Stimulated activated naive B cell treated with anti-CD40 and anti-IgM and Interleukin-4, amounts not matched to agents 10 μg/mL and 1 μg/mL and 100 μg/mL, for 72 hours (primary cell): ENCODE results near the gene CISH.
A peak's percentile ranks its signal among the peaks of the same experiment; 100 is the strongest.

ENCODE experiments used
- ATAC-seq, 2 donors: fragments of 150-1000 bp; cut with Tn5 transposase; replicated peaks; 2 replicates each; pipeline ENCODE4 v1.10.0; 2021; ENCODE audit warnings: moderate library complexity in 1 of 2
- DNase-seq: peaks from one replicate; pipeline ENCODE4 v3.0.0; 2021
- H3K27ac Mint-ChIP-seq: one replicate; pipeline ENCODE4 v1.8.0; 2022; ENCODE audit warnings: mild to moderate bottlenecking, mixed read lengths
- H3K27me3 Mint-ChIP-seq, 2 donors: one replicate each; pipeline ENCODE4 v1.8.0; 2022; ENCODE audit warnings: mixed read lengths in 2 of 2
- H3K36me3 Mint-ChIP-seq, 2 donors: one replicate each; pipeline ENCODE4 v1.8.0; 2022; ENCODE audit warnings: mixed read lengths in 2 of 2, mild to moderate bottlenecking in 1 of 2
- H3K4me1 Mint-ChIP-seq, 2 donors: one replicate each; pipeline ENCODE4 v1.8.0; 2022; ENCODE audit warnings: mixed read lengths in 2 of 2, mild to moderate bottlenecking in 1 of 2
- H3K4me3 Mint-ChIP-seq, 2 donors: one replicate each; pipeline ENCODE4 v1.8.0; 2022; ENCODE audit warnings: mild to moderate bottlenecking in 2 of 2, mixed read lengths in 2 of 2, moderate library complexity in 1 of 2
- H3K9me3 Mint-ChIP-seq, 2 donors: one replicate each; pipeline ENCODE4 v1.8.0; 2022; ENCODE audit warnings: mixed read lengths in 2 of 2, mild to moderate bottlenecking in 1 of 2

The CISH gene

DNA sequence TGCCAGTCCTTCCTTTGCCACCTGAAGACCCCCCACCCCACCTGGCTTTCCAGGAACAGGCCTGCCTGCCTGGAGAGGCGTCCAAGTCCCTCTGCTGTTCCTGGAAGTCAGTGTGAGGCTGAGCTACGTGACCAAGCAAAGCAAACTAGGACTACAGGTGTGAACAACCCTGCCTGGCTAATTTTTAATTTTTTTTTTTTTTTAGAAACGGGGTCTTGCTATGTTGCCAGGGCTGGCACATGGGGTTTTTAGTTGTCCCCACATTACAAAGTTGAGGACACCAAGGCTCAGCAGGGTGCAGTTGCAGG lies 24.9 kb downstream of the CISH start:
- no peak for DNase-seq
- no peak overlapping the region for H3K4me3 Mint-ChIP-seq
- ATAC-seq = no peak
- H3K27ac Mint-ChIP-seq = peak overlapping the region; percentile 91
- H3K4me1 Mint-ChIP-seq = peaks cover 53 to 80% of the 10 kb centered on the region in 2 donors
- no peaks in the 10 kb centered on the region for H3K27me3 Mint-ChIP-seq
- H3K9me3 Mint-ChIP-seq = no peaks in the 10 kb centered on the region
- peaks cover 24 to 38% of the 10 kb centered on the region in 2 donors for H3K36me3 Mint-ChIP-seq

DNA sequence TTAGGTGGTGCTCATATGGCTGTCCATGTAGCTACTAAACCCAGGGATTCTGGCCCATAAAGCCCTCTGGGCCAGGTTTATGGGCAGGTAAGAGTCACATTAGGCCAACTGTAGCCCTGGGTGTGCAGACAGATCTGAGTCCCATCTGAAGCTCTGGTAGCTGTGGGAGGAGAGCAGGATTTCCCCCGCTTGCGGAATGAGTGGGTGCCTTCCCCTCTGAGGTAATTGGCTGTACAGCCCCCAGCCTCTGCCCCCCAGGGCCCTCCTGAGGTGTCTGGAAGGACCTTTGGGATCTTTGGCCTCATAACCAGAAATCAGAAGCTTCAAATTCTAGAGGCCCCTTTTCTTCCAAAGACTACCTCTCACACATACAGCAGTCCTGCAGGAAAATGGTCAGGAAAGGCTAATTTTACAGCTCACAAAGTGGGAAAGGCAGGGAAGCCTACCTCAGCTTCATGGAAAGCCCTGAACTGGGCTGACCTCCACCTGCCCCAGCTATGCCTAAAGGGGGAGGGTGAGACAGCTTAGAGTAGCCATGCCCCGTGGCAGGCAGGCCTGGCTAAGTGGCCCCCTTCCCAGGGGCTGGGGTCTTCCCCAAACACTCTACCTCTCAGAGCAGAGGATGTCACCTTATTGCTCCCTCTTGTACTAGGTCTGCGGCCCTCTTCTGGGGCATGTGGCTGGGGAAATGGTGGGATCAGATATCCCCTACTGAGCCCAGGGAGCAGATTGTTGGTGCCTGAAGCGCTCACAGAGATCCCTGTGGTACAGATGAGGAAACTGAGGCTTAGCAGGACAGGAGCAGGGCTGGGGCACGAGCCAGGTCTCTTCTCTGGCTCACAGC lies 25.4 kb downstream of the CISH start:
- Mint-ChIP-seq H3K4me1 (peaks cover 48 to 75% of the 10 kb centered on the region in 2 donors), H3K27me3 (no peaks in the 10 kb centered on the region), H3K36me3 (peaks cover 24 to 39% of the 10 kb centered on the region in 2 donors), H3K4me3 (peak overlapping the region in 1 of 2 donors; percentile 3), H3K9me3 (no peaks in the 10 kb centered on the region), H3K27ac (peak overlapping the region; percentile 91)
- ATAC-seq = peak; percentile 32 to 45
- peak; percentile 70 for DNase-seq

DNA sequence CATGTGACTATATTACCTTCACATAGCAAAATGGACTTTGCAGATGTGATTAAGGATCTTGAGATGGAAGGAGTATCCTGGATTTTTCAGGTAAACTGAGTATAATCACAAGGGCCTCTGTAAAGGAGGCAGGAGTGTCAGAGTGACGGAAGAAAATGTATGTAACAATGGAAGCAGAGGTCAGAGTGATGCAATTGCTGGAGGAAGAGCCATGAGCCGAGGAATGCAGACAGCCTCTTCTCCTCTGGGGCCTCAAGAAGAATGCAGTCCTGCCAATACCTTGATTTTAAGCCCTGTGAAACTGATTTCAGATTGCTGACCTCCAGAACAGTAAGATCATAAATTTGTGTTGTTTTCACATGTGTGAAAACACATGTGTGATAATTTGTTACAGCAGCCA lies 27.2 kb downstream of the CISH start:
- Mint-ChIP-seq H3K36me3 (peaks cover 38 to 54% of the 10 kb centered on the region in 2 donors), H3K4me1 (peaks cover 40 to 57% of the 10 kb centered on the region in 2 donors), H3K9me3 (no peaks in the 10 kb centered on the region), H3K27me3 (no peaks in the 10 kb centered on the region), H3K4me3 (no peak overlapping the region), H3K27ac (peak overlapping the region; percentile 80)
- ATAC-seq (no peak), DNase-seq (no peak)

DNA sequence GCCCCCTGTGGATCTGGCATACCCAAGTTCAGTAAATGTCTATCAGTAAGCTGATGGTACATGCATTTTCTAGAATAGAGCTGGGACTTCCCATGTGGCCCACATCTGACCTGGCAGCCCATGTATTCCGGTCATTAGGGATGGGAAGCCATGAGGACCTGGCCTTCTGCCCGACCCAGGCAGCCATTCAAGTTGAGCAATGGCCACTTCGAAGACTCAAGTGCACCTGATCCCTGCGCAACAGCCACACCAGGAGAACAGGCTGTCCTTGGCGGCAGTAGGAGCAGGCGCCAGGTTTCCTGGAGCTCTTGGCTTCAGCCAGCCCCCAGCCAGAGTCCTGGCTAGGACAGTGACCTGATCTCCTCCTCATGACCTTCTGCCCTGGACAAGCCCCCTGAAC lies 27.7 kb downstream of the CISH start:
- Mint-ChIP-seq H3K27ac (peak overlapping the region; percentile 39), H3K9me3 (no peaks in the 10 kb centered on the region), H3K4me1 (peaks cover 37 to 56% of the 10 kb centered on the region in 2 donors), H3K27me3 (no peaks in the 10 kb centered on the region), H3K4me3 (no peak overlapping the region), H3K36me3 (peaks cover 38 to 57% of the 10 kb centered on the region in 2 donors)
- no peak for ATAC-seq
- no peak for DNase-seq

DNA sequence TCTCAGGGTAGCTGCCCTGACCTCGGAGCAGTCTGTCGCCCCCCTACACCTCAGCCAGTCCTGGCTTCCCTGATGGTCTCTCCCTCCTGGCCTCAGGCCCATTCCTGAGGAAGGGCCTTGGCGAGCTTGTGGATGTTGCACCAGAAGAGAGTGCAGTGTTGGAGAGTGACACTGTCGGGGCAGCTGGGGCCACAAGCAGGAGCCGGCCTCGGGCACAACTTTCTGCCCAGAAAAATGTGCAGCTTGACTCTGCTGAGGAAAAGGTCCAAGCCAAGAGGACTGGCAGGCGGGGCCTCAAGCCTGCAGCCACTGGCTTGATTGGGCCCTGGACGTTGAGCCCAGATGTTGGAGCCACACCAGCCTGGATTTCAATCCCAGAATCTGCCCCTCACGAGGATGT lies 29.5 kb downstream of the CISH start:
- H3K9me3 Mint-ChIP-seq = no peaks in the 10 kb centered on the region
- H3K4me1 Mint-ChIP-seq = peaks cover 19 to 38% of the 10 kb centered on the region in 2 donors
- no peak for ATAC-seq
- peaks cover 37 to 66% of the 10 kb centered on the region in 2 donors for H3K36me3 Mint-ChIP-seq
- H3K4me3 Mint-ChIP-seq = no peak overlapping the region
- peak overlapping the region; percentile 65 for H3K27ac Mint-ChIP-seq
- H3K27me3 Mint-ChIP-seq = no peaks in the 10 kb centered on the region
- DNase-seq = no peak

- Mint-ChIP-seq H3K9me3 (no peaks in the 10 kb centered on the region), H3K4me1 (peaks cover 17 to 32% of the 10 kb centered on the region in 2 donors), H3K4me3 (no peak overlapping the region), H3K27me3 (no peaks in the 10 kb centered on the region), H3K36me3 (peaks cover 38 to 66% of the 10 kb centered on the region in 2 donors), H3K27ac (peak overlapping the region; percentile 62)
- DNase-seq = no peak
- no peak for ATAC-seq
Observed at GRCh38 chr3:50581459-50581842, 30.1 kb downstream of the CISH start.

- ATAC-seq (no peak), DNase-seq (no peak)
- peaks cover 43 to 71% of the 10 kb centered on the region in 2 donors for H3K36me3 Mint-ChIP-seq
- peak overlapping the region; percentile 62 for H3K27ac Mint-ChIP-seq
- H3K9me3 Mint-ChIP-seq = no peaks in the 10 kb centered on the region
- peaks cover 15 to 29% of the 10 kb centered on the region in 2 donors for H3K4me1 Mint-ChIP-seq
- H3K27me3 Mint-ChIP-seq = no peaks in the 10 kb centered on the region
- no peak overlapping the region for H3K4me3 Mint-ChIP-seq
Observed at GRCh38 chr3:50580683-50581458, 30.7 kb downstream of the CISH start.

DNA sequence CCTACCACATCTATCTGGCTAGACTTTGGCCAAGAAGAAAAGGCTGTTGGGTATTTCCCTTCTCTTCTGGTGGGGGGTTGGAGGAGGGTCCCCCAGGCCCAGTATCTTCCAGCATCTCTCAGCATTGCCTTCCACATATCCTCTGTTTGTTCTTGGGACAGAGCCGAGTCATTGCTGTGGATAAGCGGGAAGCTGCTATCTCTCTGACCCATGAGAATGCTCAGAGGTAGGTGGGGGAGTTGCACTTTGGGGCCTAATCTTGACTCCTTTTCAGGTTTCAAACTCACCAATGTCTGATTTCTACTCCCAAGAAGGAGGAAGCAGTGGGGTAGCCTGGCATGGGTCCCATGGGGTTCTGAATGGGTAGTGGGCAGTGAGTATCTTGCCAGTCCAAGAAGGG lies 34.2 kb downstream of the CISH start:
- Mint-ChIP-seq H3K4me3 (no peak overlapping the region), H3K36me3 (peaks cover 36 to 75% of the 10 kb centered on the region in 2 donors)

DNA sequence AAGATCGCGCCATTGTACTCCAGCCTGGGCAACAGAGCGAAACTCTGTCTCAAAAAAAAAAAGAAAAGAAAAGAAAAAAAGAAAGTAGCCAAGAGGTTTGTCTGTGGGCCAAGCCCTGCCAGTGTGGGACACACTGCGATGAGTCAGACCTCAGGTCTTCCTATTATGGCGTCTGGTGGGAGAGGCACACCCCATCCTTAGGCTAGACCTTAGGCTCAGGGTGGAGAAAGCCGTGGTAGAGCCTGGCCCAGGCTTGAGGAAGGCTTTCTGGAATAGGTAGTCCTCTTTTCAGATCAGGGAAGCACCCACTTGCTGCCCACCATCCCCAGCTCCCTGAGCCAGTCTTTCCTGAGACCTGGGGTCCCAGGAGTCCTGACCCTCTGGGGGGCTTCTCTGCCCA lies 36.2 kb downstream of the CISH start:
- no peak overlapping the region for H3K4me3 Mint-ChIP-seq
- H3K9me3 Mint-ChIP-seq = no peaks in the 10 kb centered on the region
- peaks cover 33 to 67% of the 10 kb centered on the region in 2 donors for H3K36me3 Mint-ChIP-seq
- ATAC-seq = no peak
- H3K27ac Mint-ChIP-seq = no peak overlapping the region
- no peaks in the 10 kb centered on the region for H3K27me3 Mint-ChIP-seq
- peaks cover 38 to 54% of the 10 kb centered on the region in 2 donors for H3K4me1 Mint-ChIP-seq
- no peak for DNase-seq

More for the DNA sequence above, 34.2 kb downstream of the CISH start:
- H3K27me3 Mint-ChIP-seq = no peaks in the 10 kb centered on the region
- peak overlapping the region; percentile 51 for H3K27ac Mint-ChIP-seq
- DNase-seq (no peak), ATAC-seq (no peak)
- H3K4me1 Mint-ChIP-seq = peaks cover 20 to 35% of the 10 kb centered on the region in 2 donors
- H3K9me3 Mint-ChIP-seq = no peaks in the 10 kb centered on the region

GRCh38 chr3:50574444-50574831 lies 37.1 kb downstream of the CISH start:
- peaks cover 26 to 62% of the 10 kb centered on the region in 2 donors for H3K36me3 Mint-ChIP-seq
- ATAC-seq (no peak), DNase-seq (no peak)
- H3K9me3 Mint-ChIP-seq = no peaks in the 10 kb centered on the region
- H3K27ac Mint-ChIP-seq = peak overlapping the region; percentile 60
- H3K4me1 Mint-ChIP-seq = peaks cover 39 to 55% of the 10 kb centered on the region in 2 donors
- H3K27me3 Mint-ChIP-seq = no peaks in the 10 kb centered on the region
- H3K4me3 Mint-ChIP-seq = no peak overlapping the region

- ATAC-seq = peak; percentile 16 to 49
- Mint-ChIP-seq H3K27me3 (no peaks in the 10 kb centered on the region), H3K27ac (peak overlapping the region; percentile 92), H3K4me3 (peak overlapping the region; percentile 29 to 31), H3K9me3 (no peaks in the 10 kb centered on the region), H3K36me3 (peaks cover 26 to 60% of the 10 kb centered on the region in 2 donors), H3K4me1 (peaks cover 40 to 55% of the 10 kb centered on the region in 2 donors)
- DNase-seq = peak; percentile 48
Observed at GRCh38 chr3:50573566-50574443, 37.8 kb downstream of the CISH start.

DNA sequence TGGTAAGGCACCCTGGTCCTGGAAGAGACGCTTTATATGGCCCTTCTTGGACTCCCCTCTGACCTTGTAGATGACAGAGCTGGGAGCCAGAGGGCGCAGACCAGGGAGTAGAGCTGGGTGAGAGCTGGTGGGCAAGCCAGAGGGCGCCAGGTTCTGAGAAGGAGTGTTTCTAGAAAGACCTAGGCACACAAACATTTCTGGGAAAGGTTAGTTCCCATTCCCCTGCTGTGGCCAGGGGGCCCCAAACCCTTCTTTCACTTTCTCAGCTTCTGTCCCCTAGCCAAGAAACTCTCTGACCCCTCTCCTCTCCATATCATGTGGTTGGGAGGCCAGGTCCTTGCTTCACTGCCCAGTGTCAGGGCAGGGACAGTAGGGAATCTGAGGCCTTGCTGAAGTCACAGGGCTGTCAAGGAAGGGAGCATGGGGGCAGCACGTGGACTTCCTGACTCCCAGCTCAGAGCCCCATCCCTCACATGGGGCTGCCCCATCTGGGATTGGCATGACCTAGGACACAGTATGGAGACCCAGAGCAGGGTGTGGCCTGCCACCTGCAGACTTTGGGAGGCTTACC lies 38.7 kb downstream of the CISH start:
- Mint-ChIP-seq H3K4me1 (peaks cover 42 to 59% of the 10 kb centered on the region in 2 donors), H3K9me3 (no peaks in the 10 kb centered on the region), H3K27me3 (no peaks in the 10 kb centered on the region), H3K36me3 (peaks cover 26 to 53% of the 10 kb centered on the region in 2 donors), H3K27ac (peak overlapping the region; percentile 92), H3K4me3 (peak overlapping the region; percentile 29 to 51)
- ATAC-seq (no peak), DNase-seq (no peak)

DNA sequence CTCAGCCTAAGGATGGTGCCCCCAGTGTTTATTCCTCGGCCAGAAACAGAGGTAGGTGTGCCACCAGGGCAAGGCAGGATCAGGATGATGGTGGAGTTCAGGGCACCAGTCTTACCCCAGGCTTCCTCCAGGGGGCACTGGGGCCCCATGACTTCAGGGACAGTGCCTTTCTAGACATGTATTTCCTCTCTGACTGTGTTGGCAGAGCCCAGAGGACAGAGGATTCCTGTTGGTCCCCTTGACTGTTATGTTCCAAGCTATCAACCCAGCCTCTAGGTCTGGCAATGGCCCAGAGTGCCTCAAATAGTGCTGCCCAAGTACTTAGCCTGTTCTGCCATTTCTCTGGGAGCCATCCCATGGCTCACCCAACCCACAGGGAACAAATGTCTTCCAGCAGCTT lies 39.4 kb downstream of the CISH start:
- peaks cover 22 to 46% of the 10 kb centered on the region in 2 donors for H3K36me3 Mint-ChIP-seq
- peaks cover 44 to 66% of the 10 kb centered on the region in 2 donors for H3K4me1 Mint-ChIP-seq
- peak overlapping the region; percentile 25 to 51 for H3K4me3 Mint-ChIP-seq
- H3K27me3 Mint-ChIP-seq = no peaks in the 10 kb centered on the region
- DNase-seq = peak; percentile 74
- no peaks in the 10 kb centered on the region for H3K9me3 Mint-ChIP-seq
- peak; percentile 28 for ATAC-seq
- H3K27ac Mint-ChIP-seq = peak overlapping the region; percentile 92
